ENCODE measurements around the gene RBM23. TPM values are rescaled to one million over a fixed set of nuclear protein-coding genes. Genes with fewer than 3 reads are reported as not detected.
A peak's percentile ranks its signal among the peaks of the same experiment; 100 is the strongest.
"Not testable (repeated sequence)": the region's sequence is repeated elsewhere in the genome, so short reads cannot be mapped to it uniquely, and the experiment has no call there.

RBM23 gene
- total RNA-seq (10 to 100 TPM; 83.6 to 88.8 TPM), polyA plus RNA-seq (50.3 TPM)

DNA sequence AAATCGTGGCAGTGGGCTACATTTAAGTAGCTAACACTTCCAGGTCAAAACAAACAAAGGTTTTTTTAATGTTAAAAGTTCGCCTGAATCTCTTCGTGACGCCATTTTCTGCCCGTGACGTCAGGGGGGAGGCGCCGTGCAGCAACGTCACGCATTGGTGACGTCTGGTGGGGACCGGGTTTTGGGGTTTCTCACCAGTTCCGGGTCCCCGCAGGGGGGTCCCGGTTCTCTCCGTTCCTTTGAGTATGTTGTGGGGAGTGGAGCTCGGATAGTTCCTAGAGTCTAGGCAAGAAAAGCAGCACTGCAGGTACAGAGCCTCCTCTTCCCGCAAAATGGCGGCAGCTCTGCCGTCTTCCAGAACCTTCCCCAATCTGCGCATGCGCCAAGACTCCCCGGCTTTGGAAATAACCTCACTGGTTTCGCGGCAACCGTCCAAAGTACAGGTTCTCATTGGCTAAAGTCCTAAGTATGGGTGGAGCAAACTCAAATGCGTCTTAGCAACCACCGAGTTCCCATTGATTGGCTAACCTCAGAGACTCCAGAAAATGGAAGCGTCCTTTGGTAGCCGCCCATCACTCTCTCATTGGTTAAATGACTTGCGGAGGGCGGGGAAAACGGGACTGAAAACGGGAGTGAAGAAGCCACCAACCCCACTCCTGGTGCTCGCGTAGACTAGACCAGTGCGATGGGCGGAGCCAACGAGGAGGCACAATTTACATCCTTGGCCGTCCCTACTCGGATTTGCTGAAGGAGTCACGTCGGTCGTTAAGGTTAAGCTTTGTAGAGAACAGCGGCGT is at the start of gene RBM23:
Gene RBM23, minus strand, starts transcription at position 346 of the 797 bp plus-strand sequence.
- peak within 1 kb of the TSS; percentile 100 for H3K27ac ChIP-seq (ENCODE audit: low read depth, low read length)
- POLR2A ChIA-PET: interaction anchor here (0.5 to 2.4 kb wide), 15 partner anchors 9 to 1854 kb away, joined by 3 to 12 read pairs (median 4); partner anchors contain the start of genes ACIN1, C14orf119, HAUS4 and LRP10
- peaks cover 0 to 3% (median 0%) of the 10 kb centered on the region in 5 donors for H3K9me3 Mint-ChIP-seq
- H3K27ac Mint-ChIP-seq: peak within 1 kb of the TSS; percentile 99 to 100 (median 100)
- DNase-seq: peak; percentile 99 to 100 (median 100)
- peaks cover 17% of the 10 kb centered on the region for H3K36me3 ChIP-seq (ENCODE audit: insufficient read depth, low read length)
- H3K4me1 ChIP-seq (ENCODE audit: insufficient read depth, low read length): peaks cover 30% of the 10 kb centered on the region
- H3K9me3 ChIP-seq (ENCODE audit: low read length): no peaks in the 10 kb centered on the region
- peak within 1 kb of the TSS; percentile 95 for H3K4me3 ChIP-seq (ENCODE audit: low read length)
- H3K4me1 Mint-ChIP-seq: peaks cover 36 to 56% (median 56%) of the 10 kb centered on the region in 3 donors
- H3K4me3 Mint-ChIP-seq: peak within 1 kb of the TSS; percentile 91 to 100 (median 97)
- peaks cover 9 to 63% (median 9%) of the 10 kb centered on the region in 3 donors for H3K36me3 Mint-ChIP-seq
- H3K27me3 ChIP-seq (ENCODE audit: insufficient read depth, low read length, poor library complexity, severe bottlenecking): no peaks in the 10 kb centered on the region
- H3K27me3 Mint-ChIP-seq: peaks cover 0 to 7% of the 10 kb centered on the region in 2 donors
- CTCF ChIA-PET: interaction anchor here (0.9 to 3.8 kb wide), 17 partner anchors 11 to 362 kb away, joined by 3 to 28 read pairs (median 3); partner anchors contain the start of genes HAUS4, MRPL52, PRMT5 and REM2

DNA sequence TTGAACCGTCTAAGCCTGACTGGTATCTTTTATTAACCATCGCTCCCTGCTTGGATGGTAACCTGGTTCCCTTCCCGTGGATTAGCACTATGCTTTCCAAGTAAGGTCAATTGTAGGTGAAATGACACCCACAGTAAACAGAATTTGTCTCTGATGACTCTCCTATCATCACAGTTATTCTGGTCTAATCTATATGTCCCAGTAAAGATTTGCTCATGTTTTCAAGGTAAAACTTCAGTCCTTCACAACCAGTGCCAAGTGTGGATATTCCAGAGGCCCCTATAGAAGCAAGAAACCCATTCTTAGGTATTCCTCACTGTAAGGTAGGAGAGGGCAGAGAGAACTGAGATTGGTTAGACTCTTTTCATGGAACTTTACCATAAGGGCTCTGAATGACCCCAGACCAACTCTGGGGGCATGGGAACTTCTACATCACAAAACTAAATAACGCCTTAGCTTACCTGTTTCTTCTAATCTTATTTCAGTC is 47.9 kb upstream of the RBM23 start:
- ChIA-PET POLR2A (no interaction called here), CTCF (no interaction called here)
- H3K4me1 ChIP-seq (ENCODE audit: insufficient read depth, low read length): no peaks in the 10 kb centered on the region
- no peaks in the 10 kb centered on the region for H3K9me3 Mint-ChIP-seq
- H3K4me3 ChIP-seq (ENCODE audit: low read length): no peak overlapping the region
- peaks cover 4% of the 10 kb centered on the region for H3K27me3 ChIP-seq (ENCODE audit: insufficient read depth, low read length, poor library complexity, severe bottlenecking)
- peaks cover 9% of the 10 kb centered on the region in 2 donors for H3K27me3 Mint-ChIP-seq
- no peak for DNase-seq
- no peak overlapping the region for H3K4me3 Mint-ChIP-seq
- H3K36me3 Mint-ChIP-seq: peaks cover 0 to 2% (median 0%) of the 10 kb centered on the region in 3 donors
- no peaks in the 10 kb centered on the region for H3K4me1 Mint-ChIP-seq
- H3K9me3 ChIP-seq (ENCODE audit: low read length): no peaks in the 10 kb centered on the region
- no peaks in the 10 kb centered on the region for H3K36me3 ChIP-seq (ENCODE audit: insufficient read depth, low read length)
- H3K27ac ChIP-seq (ENCODE audit: low read depth, low read length): no peak overlapping the region
- no peak overlapping the region for H3K27ac Mint-ChIP-seq

DNA sequence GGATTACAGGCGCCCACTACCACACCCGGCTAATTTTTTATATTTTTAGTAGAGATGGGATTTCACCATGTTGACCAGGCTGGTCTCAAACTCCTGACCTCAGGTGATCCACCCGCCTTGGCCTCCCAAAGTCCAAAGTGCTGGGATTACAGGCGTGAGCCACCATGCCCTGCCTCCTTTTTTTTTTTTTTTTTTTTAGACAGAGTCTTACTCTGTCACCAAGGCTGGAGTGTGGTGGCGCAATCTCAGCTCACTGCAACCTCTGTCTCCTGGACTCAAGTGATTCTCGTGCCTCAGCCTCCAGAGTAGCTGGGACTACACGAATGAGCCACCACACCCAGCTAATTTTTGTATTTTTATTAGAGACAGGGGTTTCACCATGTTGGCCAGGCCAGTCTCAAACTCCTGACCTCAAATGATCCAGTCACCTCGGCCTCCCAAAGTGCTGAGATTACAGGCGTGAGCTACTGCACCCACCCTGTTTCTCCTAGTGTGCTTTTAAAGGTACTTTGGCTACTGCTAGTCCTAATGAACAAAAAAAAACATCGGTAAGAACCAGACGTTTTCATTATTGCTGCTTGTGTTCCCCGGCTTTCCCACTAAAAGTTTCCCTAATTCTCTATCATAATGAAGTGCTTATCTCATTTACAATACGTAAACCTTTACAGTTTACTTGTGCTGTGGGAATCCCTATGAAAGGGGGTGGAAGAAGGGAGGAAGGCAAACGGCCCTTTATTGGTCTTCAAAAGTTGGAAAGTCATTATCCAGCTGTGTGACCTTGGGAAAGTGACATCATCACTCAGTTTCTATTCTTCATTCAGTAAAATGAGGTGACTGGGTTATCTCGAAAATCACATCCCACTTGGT is 47.2 kb upstream of the RBM23 start:
- H3K4me3 Mint-ChIP-seq; H3K9me3 ChIP-seq (ENCODE audit: low read length); H3K4me1 Mint-ChIP-seq; POLR2A ChIA-PET; DNase-seq; H3K36me3 ChIP-seq (ENCODE audit: insufficient read depth, low read length); H3K4me3 ChIP-seq (ENCODE audit: low read length); H3K27me3 ChIP-seq (ENCODE audit: insufficient read depth, low read length, poor library complexity, severe bottlenecking); H3K27ac Mint-ChIP-seq; H3K4me1 ChIP-seq (ENCODE audit: insufficient read depth, low read length); H3K36me3 Mint-ChIP-seq; H3K27ac ChIP-seq (ENCODE audit: low read depth, low read length); H3K27me3 Mint-ChIP-seq; H3K9me3 Mint-ChIP-seq: not testable (repeated sequence)
- CTCF ChIA-PET: interaction anchor here (0.7 to 0.8 kb wide), 2 partner anchors 11 to 40 kb away, joined by 3 read pairs; no protein-coding TSS in a partner anchor

DNA sequence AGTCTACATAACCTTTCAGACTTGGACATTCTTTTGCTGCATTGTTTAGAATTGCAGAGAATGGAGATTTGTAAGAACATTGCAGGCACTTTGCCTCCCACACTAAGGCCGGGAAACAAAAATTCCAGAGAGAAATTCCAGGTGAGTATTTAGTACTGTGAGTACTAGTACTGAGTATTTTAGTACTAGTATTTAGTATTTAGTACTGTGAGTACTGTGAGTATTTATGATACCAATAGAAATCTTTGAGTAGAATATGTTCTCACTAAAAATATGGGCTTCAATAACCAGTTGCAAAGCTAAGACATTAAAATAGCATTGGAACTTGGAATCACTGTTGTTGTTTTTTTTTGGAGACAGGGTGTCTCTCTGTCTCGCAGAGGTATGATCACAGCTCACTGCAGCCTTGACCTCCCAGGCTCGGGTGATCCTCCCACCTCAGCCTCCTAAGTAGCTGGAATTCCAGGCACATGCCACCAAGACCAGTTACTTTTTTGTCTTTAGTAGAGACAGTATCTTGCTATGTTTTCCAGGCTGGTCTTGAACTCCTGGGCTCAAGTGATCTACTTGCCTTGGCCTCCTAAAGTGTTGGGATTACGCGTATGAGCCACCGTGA is 43.2 kb upstream of the RBM23 start:
- H3K4me3 ChIP-seq (ENCODE audit: low read length): no peak overlapping the region
- Mint-ChIP-seq H3K4me1 (peaks cover 0 to 1% (median 0%) of the 10 kb centered on the region in 3 donors), H3K9me3 (no peaks in the 10 kb centered on the region), H3K27me3 (peaks cover 2 to 5% of the 10 kb centered on the region in 2 donors), H3K4me3 (no peak overlapping the region), H3K27ac (no peak overlapping the region), H3K36me3 (no peaks in the 10 kb centered on the region)
- no peaks in the 10 kb centered on the region for H3K9me3 ChIP-seq (ENCODE audit: low read length)
- H3K27me3 ChIP-seq (ENCODE audit: insufficient read depth, low read length, poor library complexity, severe bottlenecking): no peaks in the 10 kb centered on the region
- peaks cover 6% of the 10 kb centered on the region for H3K4me1 ChIP-seq (ENCODE audit: insufficient read depth, low read length)
- CTCF ChIA-PET: interaction anchor here (0.7 to 2.1 kb wide), 4 partner anchors 11 to 96 kb away, joined by 3 to 14 read pairs (median 6); partner anchors contain the start of gene AJUBA
- POLR2A ChIA-PET: no interaction called here
- no peaks in the 10 kb centered on the region for H3K36me3 ChIP-seq (ENCODE audit: insufficient read depth, low read length)
- H3K27ac ChIP-seq (ENCODE audit: low read depth, low read length): no peak overlapping the region
- DNase-seq: no peak

DNA sequence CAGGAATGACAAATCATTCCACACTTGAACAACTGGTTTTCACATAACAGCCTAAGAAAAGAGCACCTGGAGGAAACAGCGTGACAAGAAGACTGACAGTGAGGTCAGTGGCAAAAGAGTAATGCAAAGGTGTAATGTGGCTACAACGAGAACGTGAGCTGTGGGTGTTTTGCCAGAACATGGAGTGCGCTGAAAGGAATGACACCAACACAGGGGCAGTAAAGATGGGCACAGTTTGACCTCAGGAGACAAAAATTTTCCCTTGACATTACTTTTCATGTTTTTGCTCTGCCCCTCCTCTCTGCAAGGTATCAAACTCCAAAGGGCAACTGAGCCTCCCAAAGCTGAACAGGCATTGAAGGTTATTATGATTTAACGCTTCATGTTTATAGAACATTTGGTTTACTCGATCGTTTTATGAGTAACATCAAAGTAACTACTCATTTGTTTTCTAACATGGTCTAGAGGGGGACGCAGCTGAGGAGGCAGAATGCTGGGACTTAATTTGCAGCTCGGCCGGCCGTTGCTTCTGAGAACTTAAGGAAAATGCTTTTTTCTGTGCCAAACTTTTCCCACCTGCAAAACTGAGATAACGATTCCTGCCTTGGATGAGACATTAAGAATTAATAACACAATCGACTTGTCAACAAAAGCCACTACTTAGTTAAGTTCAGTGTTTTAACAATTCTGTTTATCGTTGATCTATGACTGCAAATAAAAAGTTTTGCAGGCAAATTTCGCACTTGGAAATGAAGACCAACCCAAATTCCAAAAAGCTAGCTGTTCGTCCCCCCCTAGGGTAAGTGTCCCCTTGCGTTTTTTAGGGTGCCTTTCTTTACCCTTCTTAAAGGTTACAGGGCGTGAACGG is 37.0 kb upstream of the RBM23 start:
- ChIA-PET POLR2A (interaction anchor here (1.0 to 1.4 kb wide), 6 partner anchors 17 to 365 kb away, joined by 3 to 6 read pairs (median 4); partner anchors contain the start of genes AJUBA, PRMT5 and RBM23), CTCF (interaction anchor here (0.5 to 3.4 kb wide), 17 partner anchors 10 to 122 kb away, joined by 3 to 15 read pairs (median 5); partner anchors contain the start of genes AJUBA, LRP10, PRMT5 and RBM23)
- Histone ChIP-seq H3K27ac (ENCODE audit: low read depth, low read length) (peak overlapping the region; percentile 84), H3K4me3 (ENCODE audit: low read length) (peak overlapping the region; percentile 87), H3K9me3 (ENCODE audit: low read length) (no peaks in the 10 kb centered on the region), H3K27me3 (ENCODE audit: insufficient read depth, low read length, poor library complexity, severe bottlenecking) (no peaks in the 10 kb centered on the region), H3K4me1 (ENCODE audit: insufficient read depth, low read length) (peaks cover 19% of the 10 kb centered on the region), H3K36me3 (ENCODE audit: insufficient read depth, low read length) (no peaks in the 10 kb centered on the region)
- Mint-ChIP-seq H3K4me3 (peak overlapping the region; percentile 89 to 96 (median 91)), H3K27me3 (no peaks in the 10 kb centered on the region), H3K36me3 (peaks cover 0 to 19% (median 7%) of the 10 kb centered on the region in 3 donors), H3K27ac (peak overlapping the region; percentile 67 to 97 (median 90)), H3K4me1 (peaks cover 14 to 24% (median 17%) of the 10 kb centered on the region in 3 donors), H3K9me3 (no peaks in the 10 kb centered on the region)
- DNase-seq: no peak

DNA sequence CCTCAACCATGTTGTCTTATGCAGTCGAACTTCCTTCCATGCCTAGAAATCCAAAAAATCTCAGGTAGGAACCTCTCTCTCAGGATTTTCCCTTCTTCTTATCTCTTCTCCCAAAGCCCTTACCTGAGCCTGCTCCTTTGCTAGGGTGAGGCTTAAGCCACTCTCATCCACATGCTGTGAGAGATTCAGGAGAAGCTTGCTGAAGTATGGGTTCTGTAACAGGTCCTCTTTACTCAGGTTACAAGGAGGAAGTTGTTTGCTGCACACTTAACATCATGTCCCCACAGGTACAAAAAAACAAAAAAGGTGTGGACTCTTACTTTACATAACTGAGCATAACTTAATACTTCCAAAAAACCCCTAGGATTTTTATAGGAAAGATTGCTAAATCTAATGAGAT is 33.5 kb upstream of the RBM23 start:
- H3K36me3 Mint-ChIP-seq: peaks cover 0 to 37% (median 8%) of the 10 kb centered on the region in 3 donors
- no peak overlapping the region for H3K27ac ChIP-seq (ENCODE audit: low read depth, low read length)
- H3K4me1 ChIP-seq (ENCODE audit: insufficient read depth, low read length): peaks cover 15% of the 10 kb centered on the region
- no peaks in the 10 kb centered on the region for H3K27me3 Mint-ChIP-seq
- no peak for DNase-seq
- H3K27me3 ChIP-seq (ENCODE audit: insufficient read depth, low read length, poor library complexity, severe bottlenecking): no peaks in the 10 kb centered on the region
- H3K4me3 ChIP-seq (ENCODE audit: low read length): no peak overlapping the region
- CTCF ChIA-PET: interaction anchor here (1.4 to 3.0 kb wide), 3 partner anchors 22 to 105 kb away, joined by 3 to 14 read pairs (median 3); partner anchors contain the start of genes CDH24 and PRMT5
- peaks cover 13 to 24% (median 17%) of the 10 kb centered on the region in 3 donors for H3K4me1 Mint-ChIP-seq
- H3K9me3 Mint-ChIP-seq: no peaks in the 10 kb centered on the region
- H3K4me3 Mint-ChIP-seq: peak overlapping the region in 1 of 7 donors; percentile 48
- no peaks in the 10 kb centered on the region for H3K9me3 ChIP-seq (ENCODE audit: low read length)
- H3K27ac Mint-ChIP-seq: peak overlapping the region in 1 of 8 donors; percentile 45
- POLR2A ChIA-PET: no interaction called here
- H3K36me3 ChIP-seq (ENCODE audit: insufficient read depth, low read length): no peaks in the 10 kb centered on the region

Measured in CD8-positive, alpha-beta memory T cell (primary cell).